Suprapubic skin (tissue), 3 donors: Measurements from ENCODE around the gene PSENEN.

ENCODE experiments used
- POLR2A ChIP-seq, 2 donors: fragments of 450-650 bp; IDR thresholded peaks; one replicate each; pipeline ENCODE4 v1.6.1; 2017; ENCODE audit warnings: antibody characterized with exemption in 2 of 2, mild to moderate bottlenecking in 2 of 2, moderate library complexity in 2 of 2
- TF ChIP-seq, protein P1 (sequence below), 2 donors: fragments of 200-600 bp in 1 of 2; fragments of 450-650 bp in 1 of 2; sonication (generic) in 1 of 2; IDR thresholded peaks; one replicate each; pipeline ENCODE4 v1.5.1; 2016 to 2019; ENCODE audit warnings: antibody characterized with exemption in 2 of 2, mild to moderate bottlenecking in 1 of 2, moderate library complexity in 1 of 2

DNA sequence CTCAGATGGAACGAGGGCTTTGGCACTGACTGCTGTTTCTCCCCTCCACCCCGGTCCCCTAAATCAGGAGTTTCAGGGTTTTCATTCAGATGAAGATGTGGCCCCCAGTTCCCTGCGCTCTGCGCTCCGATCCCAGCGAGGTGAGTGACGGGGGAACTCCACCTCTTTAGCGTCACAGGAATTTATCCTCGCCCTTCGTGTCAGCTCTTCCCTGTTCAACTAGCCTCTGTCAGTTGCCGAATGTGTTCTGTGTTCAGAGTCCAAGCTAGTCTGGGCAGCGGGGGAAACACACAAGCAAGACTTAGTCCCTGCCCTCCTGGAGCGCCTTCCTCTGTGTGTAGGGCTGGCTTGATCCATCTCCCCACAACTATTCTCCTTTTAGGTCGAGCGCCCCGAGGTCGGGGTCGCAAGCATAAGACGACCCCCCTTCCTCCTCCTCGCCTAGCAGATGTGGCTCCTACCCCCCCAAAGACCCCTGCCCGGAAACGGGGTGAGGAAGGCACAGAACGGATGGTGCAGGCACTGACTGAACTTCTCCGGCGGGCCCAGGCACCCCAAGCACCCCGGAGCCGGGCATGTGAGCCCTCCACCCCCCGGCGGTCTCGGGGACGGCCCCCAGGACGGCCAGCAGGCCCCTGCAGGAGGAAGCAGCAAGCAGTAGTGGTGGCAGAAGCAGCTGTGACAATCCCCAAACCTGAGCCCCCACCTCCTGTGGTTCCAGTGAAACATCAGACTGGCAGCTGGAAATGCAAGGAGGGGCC is 25.9 kb upstream of the PSENEN start:
- TF ChIP-seq POLR2A (IDR thresholded peaks at IDR 0.05): no peak
- TF ChIP-seq, protein P1, sequence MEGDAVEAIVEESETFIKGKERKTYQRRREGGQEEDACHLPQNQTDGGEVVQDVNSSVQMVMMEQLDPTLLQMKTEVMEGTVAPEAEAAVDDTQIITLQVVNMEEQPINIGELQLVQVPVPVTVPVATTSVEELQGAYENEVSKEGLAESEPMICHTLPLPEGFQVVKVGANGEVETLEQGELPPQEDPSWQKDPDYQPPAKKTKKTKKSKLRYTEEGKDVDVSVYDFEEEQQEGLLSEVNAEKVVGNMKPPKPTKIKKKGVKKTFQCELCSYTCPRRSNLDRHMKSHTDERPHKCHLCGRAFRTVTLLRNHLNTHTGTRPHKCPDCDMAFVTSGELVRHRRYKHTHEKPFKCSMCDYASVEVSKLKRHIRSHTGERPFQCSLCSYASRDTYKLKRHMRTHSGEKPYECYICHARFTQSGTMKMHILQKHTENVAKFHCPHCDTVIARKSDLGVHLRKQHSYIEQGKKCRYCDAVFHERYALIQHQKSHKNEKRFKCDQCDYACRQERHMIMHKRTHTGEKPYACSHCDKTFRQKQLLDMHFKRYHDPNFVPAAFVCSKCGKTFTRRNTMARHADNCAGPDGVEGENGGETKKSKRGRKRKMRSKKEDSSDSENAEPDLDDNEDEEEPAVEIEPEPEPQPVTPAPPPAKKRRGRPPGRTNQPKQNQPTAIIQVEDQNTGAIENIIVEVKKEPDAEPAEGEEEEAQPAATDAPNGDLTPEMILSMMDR (IDR thresholded peaks at IDR 0.05): no peak
